ENCODE measurements around the gene MAPKAP1.
"Not testable (repeated sequence)": the region's sequence is repeated elsewhere in the genome, so short reads cannot be mapped to it uniquely, and the experiment has no call there.

MAPKAP1 gene

DNA sequence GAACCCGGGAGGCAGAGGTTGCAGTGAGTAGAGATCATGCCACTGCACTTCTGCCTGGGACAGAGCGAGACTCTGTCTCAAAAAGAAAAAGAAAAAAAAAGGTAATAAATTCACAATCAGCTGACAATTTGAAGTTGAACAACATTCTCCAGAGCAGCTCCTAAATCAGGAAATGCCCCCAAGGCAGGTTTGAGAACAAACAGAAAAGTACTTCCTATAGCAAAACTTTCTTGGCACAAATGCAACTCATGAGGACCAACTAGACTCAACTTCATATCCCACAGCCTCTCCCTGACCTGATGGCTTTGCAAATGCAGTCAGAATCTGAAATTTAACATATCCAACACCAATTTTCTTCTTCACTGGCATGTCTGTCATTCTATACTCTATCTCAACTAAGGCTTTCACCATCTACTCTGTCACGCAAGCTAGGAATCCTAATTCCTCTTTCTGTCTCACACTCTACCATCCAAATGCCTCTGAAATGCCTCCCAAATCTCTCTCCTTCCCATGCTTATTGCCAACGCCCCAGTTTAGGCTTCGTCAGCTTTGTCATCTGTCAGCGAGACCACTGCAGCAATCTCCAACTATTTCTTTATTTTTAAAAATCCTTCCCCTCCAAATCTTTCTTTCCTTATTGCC is 113.3 kb downstream of the MAPKAP1 start:
- H3K4me3 ChIP-seq (ENCODE audit: low read length): no peak overlapping the region
- no peaks in the 10 kb centered on the region for H3K9me3 ChIP-seq (ENCODE audit: control insufficient read depth, low read depth, low read length)
- no peak overlapping the region for H3K9ac ChIP-seq (ENCODE audit: low read length)
- no peak overlapping the region for H3K27ac ChIP-seq (ENCODE audit: low read length)
- no peaks in the 10 kb centered on the region for H3K4me1 ChIP-seq (ENCODE audit: control insufficient read depth, low read depth, low read length)
- H3K36me3 ChIP-seq (ENCODE audit: control insufficient read depth, low read depth, low read length): no peaks in the 10 kb centered on the region
- no peaks in the 10 kb centered on the region for H3K27me3 ChIP-seq (ENCODE audit: control insufficient read depth, insufficient read depth, low read length)

DNA sequence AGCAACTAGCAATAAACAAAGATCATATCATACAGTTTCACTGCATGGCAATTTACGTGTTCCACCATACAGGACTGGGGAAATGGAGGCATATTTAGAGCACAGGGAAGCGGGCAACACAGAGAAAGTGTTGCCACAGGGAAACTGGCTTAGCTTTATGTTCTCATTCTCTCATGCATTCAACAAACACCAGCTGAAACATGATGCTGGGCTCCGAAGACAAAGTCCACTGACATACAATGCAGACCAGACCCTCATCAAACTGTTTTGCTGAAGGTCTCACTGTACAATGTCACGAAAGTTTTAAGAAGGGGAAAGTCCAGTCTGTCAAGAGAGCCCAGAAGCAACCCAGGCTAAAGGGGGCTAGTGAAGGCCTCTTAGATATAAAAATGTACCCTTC is 115.1 kb downstream of the MAPKAP1 start:
- H3K27ac ChIP-seq (ENCODE audit: low read length): no peak overlapping the region
- no peak overlapping the region for H3K9ac ChIP-seq (ENCODE audit: low read length)
- H3K4me3 ChIP-seq (ENCODE audit: low read length): no peak overlapping the region
- no peaks in the 10 kb centered on the region for H3K4me1 ChIP-seq (ENCODE audit: control insufficient read depth, low read depth, low read length)
- H3K9me3 ChIP-seq (ENCODE audit: control insufficient read depth, low read depth, low read length): no peaks in the 10 kb centered on the region
- H3K36me3 ChIP-seq (ENCODE audit: control insufficient read depth, low read depth, low read length): no peaks in the 10 kb centered on the region
- no peaks in the 10 kb centered on the region for H3K27me3 ChIP-seq (ENCODE audit: control insufficient read depth, insufficient read depth, low read length)

DNA sequence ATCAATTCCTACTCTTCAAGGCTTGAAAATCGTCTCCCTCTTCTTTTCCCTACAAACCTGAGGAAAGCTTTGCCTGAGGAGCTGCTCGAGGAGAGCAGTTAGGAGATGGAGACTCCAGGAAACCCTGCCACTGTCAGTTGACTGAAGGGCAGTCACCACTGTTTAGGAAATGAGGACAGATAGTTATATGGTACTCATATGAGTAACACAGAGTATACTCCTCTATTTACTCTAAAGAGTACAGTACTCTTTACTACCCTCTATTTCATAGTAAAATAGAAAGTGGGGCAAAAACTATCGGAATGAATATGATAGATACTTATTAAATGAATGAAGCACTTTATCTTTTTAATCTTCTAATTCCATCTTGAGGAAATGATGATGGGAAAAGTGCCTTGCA is 115.8 kb downstream of the MAPKAP1 start:
- H3K9me3 ChIP-seq (ENCODE audit: control insufficient read depth, low read depth, low read length): no peaks in the 10 kb centered on the region
- H3K36me3 ChIP-seq (ENCODE audit: control insufficient read depth, low read depth, low read length): no peaks in the 10 kb centered on the region
- no peak overlapping the region for H3K9ac ChIP-seq (ENCODE audit: low read length)
- no peaks in the 10 kb centered on the region for H3K27me3 ChIP-seq (ENCODE audit: control insufficient read depth, insufficient read depth, low read length)
- H3K4me1 ChIP-seq (ENCODE audit: control insufficient read depth, low read depth, low read length): no peaks in the 10 kb centered on the region
- H3K4me3 ChIP-seq (ENCODE audit: low read length): no peak overlapping the region
- H3K27ac ChIP-seq (ENCODE audit: low read length): no peak overlapping the region

DNA sequence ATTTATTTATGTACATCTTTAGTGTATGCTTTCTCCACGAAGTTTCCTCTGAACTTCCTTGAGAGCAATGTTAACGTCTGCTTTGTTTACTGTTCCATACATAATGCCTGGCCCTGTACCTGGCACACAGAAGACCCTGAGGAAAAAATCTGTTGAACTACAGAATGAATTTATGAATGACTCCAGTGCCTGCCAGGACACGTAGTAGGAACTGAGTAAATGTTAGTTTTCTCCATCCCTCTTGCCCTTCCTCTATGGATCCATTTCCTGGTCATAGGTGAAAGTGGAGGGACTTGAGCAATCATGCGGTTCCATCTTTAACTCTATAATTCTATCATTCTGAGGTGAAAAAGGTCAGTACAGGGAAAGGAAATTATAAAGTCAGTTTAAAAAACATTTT is 117.7 kb downstream of the MAPKAP1 start:
- Histone ChIP-seq H3K4me3 (ENCODE audit: low read length) (no peak overlapping the region), H3K9me3 (ENCODE audit: control insufficient read depth, low read depth, low read length) (no peaks in the 10 kb centered on the region), H3K36me3 (ENCODE audit: control insufficient read depth, low read depth, low read length) (no peaks in the 10 kb centered on the region), H3K9ac (ENCODE audit: low read length) (no peak overlapping the region), H3K27me3 (ENCODE audit: control insufficient read depth, insufficient read depth, low read length) (no peaks in the 10 kb centered on the region), H3K27ac (ENCODE audit: low read length) (no peak overlapping the region), H3K4me1 (ENCODE audit: control insufficient read depth, low read depth, low read length) (no peaks in the 10 kb centered on the region)

DNA sequence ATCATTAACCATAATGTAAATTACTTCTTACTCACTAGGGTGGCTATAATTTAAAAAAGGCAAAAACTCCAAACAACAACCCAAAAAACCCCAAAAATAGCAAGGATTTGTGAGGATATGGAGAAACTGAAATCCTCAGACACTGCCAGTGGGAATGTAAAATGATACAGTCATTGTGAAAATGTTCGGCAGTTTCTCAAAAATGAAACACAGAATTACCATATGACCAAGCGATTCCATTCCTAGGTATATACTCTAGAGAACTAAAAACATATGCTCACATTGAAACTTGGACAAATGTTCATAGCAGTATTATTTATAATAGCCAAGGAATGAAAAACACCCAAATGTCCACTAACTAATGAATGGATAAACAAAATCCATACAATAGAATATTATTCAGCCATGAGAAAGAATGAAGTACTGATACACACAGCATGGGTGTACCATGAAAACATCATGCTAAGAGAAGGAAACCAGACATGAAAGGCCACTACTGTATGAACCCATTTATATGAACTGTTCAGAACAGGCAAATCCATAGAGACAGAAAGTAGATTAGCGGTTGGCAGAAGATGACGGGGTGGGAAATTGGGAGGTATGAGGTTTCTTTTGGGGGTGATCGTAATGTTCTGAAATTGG is 119.1 kb downstream of the MAPKAP1 start:
- Histone ChIP-seq H3K36me3 (ENCODE audit: control insufficient read depth, low read depth, low read length) (no peaks in the 10 kb centered on the region), H3K4me1 (ENCODE audit: control insufficient read depth, low read depth, low read length) (no peaks in the 10 kb centered on the region), H3K4me3 (ENCODE audit: low read length) (no peak overlapping the region), H3K9ac (ENCODE audit: low read length) (no peak overlapping the region), H3K9me3 (ENCODE audit: control insufficient read depth, low read depth, low read length) (no peaks in the 10 kb centered on the region), H3K27ac (ENCODE audit: low read length) (no peak overlapping the region), H3K27me3 (ENCODE audit: control insufficient read depth, insufficient read depth, low read length) (no peaks in the 10 kb centered on the region)

DNA sequence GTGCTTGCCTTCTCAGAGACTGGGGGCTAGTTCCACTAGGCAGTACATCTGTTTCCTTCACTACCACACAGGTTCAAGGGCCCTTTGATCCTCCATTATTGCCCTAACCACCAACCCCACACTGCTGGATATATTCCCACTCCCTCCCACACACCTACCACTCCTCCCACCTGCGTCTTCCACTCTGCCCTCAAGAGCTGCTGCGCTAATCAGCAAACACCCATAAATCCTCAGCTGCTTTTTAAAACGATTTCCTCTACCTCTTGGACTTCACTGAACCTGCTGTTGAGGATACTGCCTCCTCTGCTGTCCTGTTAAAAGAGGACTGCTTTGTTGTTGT is 120.9 kb downstream of the MAPKAP1 start:
- H3K4me3 ChIP-seq (ENCODE audit: low read length): no peak overlapping the region
- H3K36me3 ChIP-seq (ENCODE audit: control insufficient read depth, low read depth, low read length): no peaks in the 10 kb centered on the region
- H3K9me3 ChIP-seq (ENCODE audit: control insufficient read depth, low read depth, low read length): no peaks in the 10 kb centered on the region

DNA sequence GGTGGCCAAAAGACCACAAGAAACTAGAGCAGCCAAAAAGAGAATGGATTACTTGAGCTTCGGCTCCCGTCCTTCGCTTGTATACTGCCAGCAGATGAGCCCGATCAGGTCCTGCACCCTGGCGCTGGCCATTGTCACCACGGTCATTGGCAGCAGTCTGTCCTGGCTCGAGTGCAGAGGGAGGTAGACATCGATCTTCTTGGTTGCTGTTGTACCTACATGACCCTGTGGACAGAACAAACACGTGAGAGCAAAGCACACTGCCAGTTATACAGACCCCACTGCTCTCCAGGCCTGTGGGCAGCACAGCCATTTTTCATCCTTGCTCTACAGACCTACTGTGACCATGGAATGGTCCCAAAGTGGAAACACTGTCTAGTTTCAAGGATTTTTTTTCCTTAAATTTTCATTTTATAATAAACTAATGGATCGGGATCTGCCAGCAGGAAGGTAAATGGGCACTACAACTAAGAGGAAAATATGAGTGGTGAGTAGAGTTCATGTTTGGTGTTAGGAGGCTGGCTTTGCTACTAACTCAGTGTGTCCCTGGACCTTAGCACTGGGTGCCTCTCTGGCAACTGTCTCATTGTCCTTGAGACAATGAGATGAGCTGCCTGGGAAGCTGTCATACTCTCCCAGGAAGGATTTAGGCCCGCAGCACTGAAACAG is 121.4 kb downstream of the MAPKAP1 start:
- Histone ChIP-seq H3K36me3 (ENCODE audit: control insufficient read depth, low read depth, low read length) (peaks cover 3% of the 10 kb centered on the region), H3K4me3 (ENCODE audit: low read length) (no peak overlapping the region), H3K9ac (ENCODE audit: low read length) (no peak overlapping the region), H3K9me3 (ENCODE audit: control insufficient read depth, low read depth, low read length) (no peaks in the 10 kb centered on the region), H3K27me3 (ENCODE audit: control insufficient read depth, insufficient read depth, low read length) (no peaks in the 10 kb centered on the region), H3K27ac (ENCODE audit: low read length) (no peak overlapping the region), H3K4me1 (ENCODE audit: control insufficient read depth, low read depth, low read length) (no peaks in the 10 kb centered on the region)

More for the DNA sequence above, 120.9 kb downstream of the MAPKAP1 start:
- Histone ChIP-seq H3K4me1 (ENCODE audit: control insufficient read depth, low read depth, low read length) (no peaks in the 10 kb centered on the region), H3K27ac (ENCODE audit: low read length) (no peak overlapping the region), H3K27me3 (ENCODE audit: control insufficient read depth, insufficient read depth, low read length) (no peaks in the 10 kb centered on the region), H3K9ac (ENCODE audit: low read length) (no peak overlapping the region)

DNA sequence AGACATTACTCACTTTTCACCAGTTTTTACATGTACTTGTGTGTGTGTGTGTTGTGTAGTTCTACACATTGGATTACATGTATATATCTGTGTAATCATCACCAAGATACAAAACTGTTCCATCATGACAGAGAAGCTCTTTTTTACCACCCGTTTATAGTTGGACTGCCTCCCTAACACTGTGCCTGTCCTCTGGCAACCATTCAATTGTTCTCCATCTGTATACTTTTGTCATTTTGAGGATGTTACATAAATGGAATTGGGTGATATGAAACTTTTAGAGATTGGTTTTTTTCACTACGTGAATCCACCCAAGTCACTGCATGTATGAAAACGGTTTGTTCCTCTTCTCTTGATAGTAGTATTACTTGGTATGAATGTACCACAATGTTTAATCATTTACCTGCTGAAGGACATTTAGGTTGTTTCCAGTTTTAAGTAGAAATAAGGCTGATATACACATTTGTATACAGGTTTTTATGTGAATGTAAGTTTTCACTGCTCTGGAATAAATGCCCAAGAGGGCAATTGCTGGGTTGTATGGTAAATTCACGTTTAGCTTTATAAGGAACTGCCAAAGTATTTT is 126.2 kb downstream of the MAPKAP1 start:
- H3K27me3 ChIP-seq (ENCODE audit: control insufficient read depth, insufficient read depth, low read length): no peaks in the 10 kb centered on the region
- H3K9me3 ChIP-seq (ENCODE audit: control insufficient read depth, low read depth, low read length): no peaks in the 10 kb centered on the region
- no peak overlapping the region for H3K27ac ChIP-seq (ENCODE audit: low read length)
- H3K4me3 ChIP-seq (ENCODE audit: low read length): no peak overlapping the region
- no peak overlapping the region for H3K9ac ChIP-seq (ENCODE audit: low read length)
- no peaks in the 10 kb centered on the region for H3K4me1 ChIP-seq (ENCODE audit: control insufficient read depth, low read depth, low read length)
- peaks cover 3% of the 10 kb centered on the region for H3K36me3 ChIP-seq (ENCODE audit: control insufficient read depth, low read depth, low read length)

DNA sequence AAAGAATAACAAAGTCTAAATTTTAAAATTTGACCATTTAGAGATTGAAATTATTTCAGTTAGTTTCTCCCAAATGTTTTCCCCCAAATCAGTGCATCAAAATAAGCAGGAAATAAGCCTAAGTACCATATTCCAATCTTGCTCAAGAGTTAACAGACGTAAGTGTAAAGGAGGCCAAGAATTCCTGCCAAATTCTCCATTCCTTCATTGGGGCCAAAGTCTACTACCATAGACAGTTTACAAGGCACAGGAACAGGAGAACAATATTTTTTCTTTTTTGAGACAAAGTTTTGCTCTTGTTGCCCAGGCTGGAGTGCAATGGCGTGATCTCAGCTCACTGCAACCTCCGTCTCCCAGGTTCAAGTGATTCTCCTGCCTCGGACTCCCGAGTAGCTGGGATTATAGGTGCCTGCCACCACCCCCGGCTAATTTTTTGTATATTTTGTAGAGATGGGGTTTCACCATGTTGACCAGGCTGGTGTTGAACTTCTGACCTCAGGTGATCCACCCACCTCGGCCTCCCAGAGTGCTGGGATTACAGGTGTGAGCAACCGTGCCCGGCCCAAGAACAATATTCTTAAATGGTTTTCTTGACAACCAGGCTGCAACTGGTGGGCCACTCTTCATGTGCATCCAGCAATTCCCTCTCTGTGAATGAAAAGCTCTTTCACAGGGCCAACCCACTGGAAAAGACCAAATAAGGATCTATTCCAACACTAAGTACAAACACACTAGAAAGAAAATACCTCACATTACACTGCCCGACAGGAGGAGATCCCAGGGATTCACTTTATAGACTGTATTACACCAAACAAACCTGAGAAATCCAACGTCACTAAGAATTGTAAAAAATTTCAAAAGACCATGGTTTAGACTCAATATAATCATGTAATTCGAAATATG is 127.7 kb downstream of the MAPKAP1 start:
- H3K27me3 ChIP-seq (ENCODE audit: control insufficient read depth, insufficient read depth, low read length): no peaks in the 10 kb centered on the region
- H3K36me3 ChIP-seq (ENCODE audit: control insufficient read depth, low read depth, low read length): peaks cover 3% of the 10 kb centered on the region
- H3K27ac ChIP-seq (ENCODE audit: low read length): no peak overlapping the region
- H3K4me1 ChIP-seq (ENCODE audit: control insufficient read depth, low read depth, low read length): no peaks in the 10 kb centered on the region
- no peaks in the 10 kb centered on the region for H3K9me3 ChIP-seq (ENCODE audit: control insufficient read depth, low read depth, low read length)
- H3K4me3 ChIP-seq (ENCODE audit: low read length): no peak overlapping the region
- no peak overlapping the region for H3K9ac ChIP-seq (ENCODE audit: low read length)

DNA sequence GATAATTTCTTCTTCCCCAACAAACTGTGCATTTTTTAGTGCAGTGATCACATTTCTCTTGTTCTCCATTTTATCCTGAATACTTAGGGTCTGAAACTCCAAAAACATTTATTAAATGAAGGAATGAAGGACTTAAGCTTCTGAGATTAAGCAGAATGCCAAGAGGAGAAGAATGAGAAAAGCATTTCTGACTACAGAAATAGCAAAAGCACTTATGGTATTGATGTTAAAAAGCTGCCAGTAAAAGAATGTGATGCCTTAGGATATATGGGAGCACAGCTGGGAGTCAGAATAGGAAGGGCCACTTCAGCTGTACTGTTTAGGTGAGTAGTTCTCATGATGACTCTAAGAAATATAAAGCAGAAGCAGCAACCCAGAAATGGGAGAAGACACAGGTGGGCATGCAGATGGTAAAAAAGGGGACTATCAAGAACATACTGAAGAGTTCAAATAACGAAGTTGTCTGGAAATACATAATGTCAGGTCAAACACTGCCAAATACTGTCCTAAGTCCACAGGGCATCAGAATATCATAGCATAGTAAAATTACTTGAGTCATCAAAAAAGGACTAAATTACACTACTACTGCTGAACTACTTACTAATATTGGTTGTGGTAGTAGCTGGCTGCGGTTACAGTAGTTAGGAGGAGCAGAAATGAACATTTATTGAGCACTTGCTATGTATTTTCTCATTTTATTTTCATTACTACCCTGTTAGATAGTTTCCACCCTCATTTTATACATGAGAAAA is 132.7 kb downstream of the MAPKAP1 start:
- no peaks in the 10 kb centered on the region for H3K36me3 ChIP-seq (ENCODE audit: control insufficient read depth, low read depth, low read length)
- H3K4me1 ChIP-seq (ENCODE audit: control insufficient read depth, low read depth, low read length): no peaks in the 10 kb centered on the region
- peaks cover 6% of the 10 kb centered on the region for H3K9me3 ChIP-seq (ENCODE audit: control insufficient read depth, low read depth, low read length)
- H3K9ac ChIP-seq (ENCODE audit: low read length): no peak overlapping the region
- no peaks in the 10 kb centered on the region for H3K27me3 ChIP-seq (ENCODE audit: control insufficient read depth, insufficient read depth, low read length)
- no peak overlapping the region for H3K4me3 ChIP-seq (ENCODE audit: low read length)
- H3K27ac ChIP-seq (ENCODE audit: low read length): no peak overlapping the region

DNA sequence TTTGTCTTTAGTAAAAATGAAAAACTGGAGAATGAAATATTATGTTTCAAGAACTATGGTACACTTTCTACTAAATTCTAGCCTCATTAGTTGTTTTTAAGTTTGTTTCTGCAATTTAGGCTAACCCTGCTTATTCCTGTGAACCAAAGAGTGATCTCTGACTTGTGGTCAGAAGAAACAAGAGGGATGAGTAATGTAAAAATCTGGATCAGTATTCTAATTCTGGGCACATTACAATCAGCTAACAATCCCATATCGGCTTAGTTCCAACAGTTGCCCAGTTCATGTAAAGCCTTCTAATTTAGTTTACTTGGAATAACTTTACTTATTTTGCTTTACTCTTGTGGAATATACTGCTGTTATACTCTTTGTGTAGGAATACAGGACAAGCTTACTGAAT is 134.5 kb downstream of the MAPKAP1 start:
- not testable (repeated sequence) for H3K9me3 ChIP-seq (ENCODE audit: control insufficient read depth, low read depth, low read length); H3K4me3 ChIP-seq (ENCODE audit: low read length); H3K36me3 ChIP-seq (ENCODE audit: control insufficient read depth, low read depth, low read length); H3K4me1 ChIP-seq (ENCODE audit: control insufficient read depth, low read depth, low read length); H3K9ac ChIP-seq (ENCODE audit: low read length); H3K27me3 ChIP-seq (ENCODE audit: control insufficient read depth, insufficient read depth, low read length); H3K27ac ChIP-seq (ENCODE audit: low read length)

All from iPS-18a (cell line).